ENCODE results near the gene TOP3A.

- TF ChIP-seq POLR2A (IDR thresholded peaks at IDR 0.05; ENCODE audit: low read depth, low read length) (no peak), NFE2L2 (IDR thresholded peaks at IDR 0.05; ENCODE audit: low read depth, low read length) (no peak), CTCF (conservative IDR thresholded peaks at IDR 0.05; ENCODE audit: low read depth, low read length) (no peak), RCOR1 (IDR thresholded peaks at IDR 0.05; ENCODE audit: insufficient replicate concordance, low read length) (no peak), BHLHE40 (IDR thresholded peaks at IDR 0.05; ENCODE audit: low read depth, low read length) (no peak), ELK1 (IDR thresholded peaks at IDR 0.05; ENCODE audit: borderline replicate concordance, low read depth, low read length) (no peak), CEBPB (IDR thresholded peaks at IDR 0.05; ENCODE audit: low read depth, low read length) (no peak), CHD1 (IDR thresholded peaks at IDR 0.05; ENCODE audit: low read depth, low read length) (no peak), RFX5 (IDR thresholded peaks at IDR 0.05; ENCODE audit: low read depth, low read length) (no peak), RAD21 (IDR thresholded peaks at IDR 0.05; ENCODE audit: low read length) (no peak), MAFK (IDR thresholded peaks at IDR 0.05; ENCODE audit: low read depth, low read length) (no peak), USF2 (IDR thresholded peaks at IDR 0.05; ENCODE audit: low read depth, low read length) (no peak), SMC3 (IDR thresholded peaks at IDR 0.05; ENCODE audit: low read depth, low read length) (no peak)
Measured at GRCh38 chr17:18327093-18327492, 12.3 kb upstream of the TOP3A start.

Measured in IMR-90 (cell line).